Activated naive CD4-positive, alpha-beta T cell treated with anti-CD3 and anti-CD28 coated beads, Interleukin-2, amount 50 U/mL, for 24 hours (primary cell): ENCODE results near the gene AUP1.
A peak's percentile ranks its signal among the peaks of the same experiment; 100 is the strongest.
"Not testable (repeated sequence)": the region's sequence is repeated elsewhere in the genome, so short reads cannot be mapped to it uniquely, and the experiment has no call there.

ENCODE experiments used
- H3K27ac Mint-ChIP-seq: one replicate; pipeline ENCODE4 v1.8.0; 2021; ENCODE audit warnings: mild to moderate bottlenecking, mixed read lengths
- H3K27me3 Mint-ChIP-seq: one replicate; pipeline ENCODE4 v1.8.0; 2021; ENCODE audit warnings: mixed read lengths
- H3K36me3 Mint-ChIP-seq: one replicate; pipeline ENCODE4 v1.8.0; 2021; ENCODE audit warnings: mixed read lengths
- H3K4me1 Mint-ChIP-seq: one replicate; pipeline ENCODE4 v1.8.0; 2021; ENCODE audit warnings: mixed read lengths
- H3K4me3 Mint-ChIP-seq: one replicate; pipeline ENCODE4 v1.8.0; 2021; ENCODE audit warnings: mild to moderate bottlenecking, mixed read lengths
- H3K9me3 Mint-ChIP-seq: one replicate; pipeline ENCODE4 v1.8.0; 2021; ENCODE audit warnings: mixed read lengths

AUP1 gene

GRCh38 chr2:74483675-74484164 lies 45.8 kb downstream of the AUP1 start:
- not testable (repeated sequence) for H3K27ac Mint-ChIP-seq

GRCh38 chr2:74482801-74483674 lies 46.5 kb downstream of the AUP1 start, which contains the start of the genes CCDC142 and TTC31:
CCDC142 (minus strand) TSS chr2:74482998; CDS start chr2:74482837, 161 bp downstream.
TTC31 (plus strand) TSS chr2:74483081; CDS start chr2:74483096, 15 bp downstream.
- Mint-ChIP-seq H3K9me3 (no peaks in the 10 kb centered on the region), H3K27ac (peak within 1 kb of the TSS; percentile 100), H3K4me3 (peak within 1 kb of the TSS; percentile 99), H3K36me3 (peaks cover 10% of the 10 kb centered on the region), H3K4me1 (peaks cover 41% of the 10 kb centered on the region), H3K27me3 (no peaks in the 10 kb centered on the region)

More at GRCh38 chr2:74483675-74484164, 45.8 kb downstream of the AUP1 start:
- H3K36me3 Mint-ChIP-seq = peaks cover 10% of the 10 kb centered on the region
- H3K27me3 Mint-ChIP-seq, H3K9me3 Mint-ChIP-seq: not testable (repeated sequence)
- peak overlapping the region; percentile 99 for H3K4me3 Mint-ChIP-seq
- H3K4me1 Mint-ChIP-seq = peaks cover 41% of the 10 kb centered on the region

GRCh38 chr2:74481961-74482800 lies 47.3 kb downstream of the AUP1 start:
- H3K27me3 Mint-ChIP-seq = no peaks in the 10 kb centered on the region
- H3K9me3 Mint-ChIP-seq = no peaks in the 10 kb centered on the region
- peaks cover 13% of the 10 kb centered on the region for H3K36me3 Mint-ChIP-seq
- H3K27ac Mint-ChIP-seq = peak overlapping the region; percentile 100
- peaks cover 44% of the 10 kb centered on the region for H3K4me1 Mint-ChIP-seq
- H3K4me3 Mint-ChIP-seq = peak overlapping the region; percentile 99

DNA sequence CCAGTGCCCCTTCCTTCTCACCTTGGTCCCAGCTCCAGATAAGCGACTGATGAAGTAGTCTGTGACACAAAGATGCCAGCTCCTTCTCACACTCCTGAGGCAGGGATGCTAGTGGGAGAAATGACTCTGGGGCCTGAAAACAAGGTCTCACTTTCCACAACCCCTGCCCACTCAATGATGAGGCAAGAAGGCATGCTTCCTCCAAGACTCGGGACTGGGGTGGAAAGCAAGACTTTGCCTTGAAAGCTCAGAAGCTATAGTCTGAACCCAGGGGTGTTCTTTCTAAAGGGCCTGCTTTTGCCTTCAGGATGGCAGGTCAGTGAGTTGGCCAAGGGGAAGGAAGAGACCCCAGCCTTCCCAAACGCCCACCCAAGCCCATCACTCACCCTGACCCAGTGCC lies 48.1 kb downstream of the AUP1 start:
- Mint-ChIP-seq H3K4me3 (peak overlapping the region; percentile 99), H3K27me3 (no peaks in the 10 kb centered on the region), H3K9me3 (no peaks in the 10 kb centered on the region), H3K36me3 (peaks cover 13% of the 10 kb centered on the region), H3K27ac (no peak overlapping the region), H3K4me1 (peaks cover 41% of the 10 kb centered on the region)
